Smooth muscle cell (in vitro differentiated cells): ENCODE measurements around the gene OPN4. TPM values are rescaled to one million over a fixed set of nuclear protein-coding genes. Genes with fewer than 3 reads are reported as not detected.

ENCODE experiments used
- DNase-seq: peaks from one replicate; lab custom pipeline; 2025; ENCODE audit not compliant: unreplicated experiment; lab: John Stamatoyannopoulos, UW
- H2AFZ ChIP-seq: fragments of 200-600 bp; sonication (generic); 2 replicates; pipeline ENCODE4 v1.6.0; 2016; ENCODE audit warnings: antibody characterized with exemption, low read depth, mild to moderate bottlenecking
- H3F3A ChIP-seq: fragments of 200-600 bp; sonication (generic); 2 replicates; pipeline ENCODE4 v1.6.0; 2017; ENCODE audit warnings: antibody characterized with exemption, low read depth
- H3K27ac ChIP-seq: fragments of 200-600 bp; sonication (generic); 2 replicates; pipeline ENCODE4 v1.5.1; 2016; ENCODE audit warnings: low read depth, mild to moderate bottlenecking
- H3K27me3 ChIP-seq: fragments of 200-600 bp; sonication (generic); 2 replicates; pipeline ENCODE4 v1.6.1; 2016; ENCODE audit warnings: low read depth, mild to moderate bottlenecking
- H3K36me3 ChIP-seq: fragments of 200-600 bp; sonication (generic); 2 replicates; pipeline ENCODE4 v1.5.1; 2016; ENCODE audit warnings: low read depth
- H3K4me1 ChIP-seq: fragments of 200-600 bp; sonication (generic); 2 replicates; pipeline ENCODE4 v1.5.1; 2016; ENCODE audit warnings: low read depth
- H3K4me2 ChIP-seq: fragments of 200-600 bp; sonication (generic); 2 replicates; pipeline ENCODE4 v1.6.0; 2016; ENCODE audit warnings: mild to moderate bottlenecking
- H3K4me3 ChIP-seq: fragments of 200-600 bp; sonication (generic); 2 replicates; pipeline ENCODE4 v1.5.1; 2016; ENCODE audit warnings: mild to moderate bottlenecking
- H3K79me2 ChIP-seq: fragments of 200-600 bp; sonication (generic); 2 replicates; pipeline ENCODE4 v1.6.0; 2016; ENCODE audit warnings: low read depth, mild to moderate bottlenecking
- H3K9ac ChIP-seq: fragments of 200-600 bp; sonication (generic); 2 replicates; pipeline ENCODE4 v1.6.0; 2016; ENCODE audit warnings: low read depth
- H3K9me3 ChIP-seq: fragments of 200-600 bp; sonication (generic); replicated peaks from 2 replicates; pipeline ENCODE4 v1.5.1; 2016; ENCODE audit warnings: low read depth
- H4K20me1 ChIP-seq: fragments of 200-600 bp; sonication (generic); 2 replicates; pipeline ENCODE4 v1.6.0; 2016; ENCODE audit warnings: low read depth
- WGBS: methylation state at CpG from one replicate; pipeline ENCODE4 v1.1.7; 2016; ENCODE audit warnings: low lambda C conversion rate; 5-methylcytosine and 5-hydroxymethylcytosine counted together
- polyA plus RNA-seq: library from polyadenylated mRNA; unstranded; fragments of >200 nt; fragmentation: Nextera tagmentation; extraction: Ambion mirVana; gene quantifications from 2 replicates; pipeline ENCODE4 v1.2.1, GENCODE V29; 2016
- total RNA-seq: library from RNA; depleted of rRNA; stranded (reverse); fragments of >200 nt; gene quantifications from 2 replicates; pipeline ENCODE4 v1.2.3, GENCODE V29; 2014
- TF ChIP-seq, protein P1 (sequence below): fragments of 200-600 bp; sonication (generic); IDR thresholded peaks from 2 replicates; pipeline ENCODE4 v1.5.1; 2017; ENCODE audit warnings: borderline replicate concordance, mild to moderate bottlenecking, antibody characterized with exemption; ENCODE audit not compliant: insufficient read depth, poor library complexity, severe bottlenecking

Gene OPN4
- total and polyA plus RNA-seq, 2 experiments from 2014 or later = not detected

GRCh38 chr10:86649471-86650150, 4.7 kb upstream of the OPN4 start:
- H3K4me1 ChIP-seq = peaks cover 5% of the 10 kb centered on the region
- 90% methylated on average over 17 of the region's 17 CpGs for WGBS
- no peak for DNase-seq
- H3K4me2 ChIP-seq = no peak overlapping the region
- no peak overlapping the region for H2AFZ ChIP-seq
- no peaks in the 10 kb centered on the region for H3K9me3 ChIP-seq
- H3K79me2 ChIP-seq = no peaks in the 10 kb centered on the region
- H4K20me1 ChIP-seq = no peaks in the 10 kb centered on the region
- H3K36me3 ChIP-seq = no peaks in the 10 kb centered on the region
- no peak overlapping the region for H3K4me3 ChIP-seq
- TF ChIP-seq, protein P1, sequence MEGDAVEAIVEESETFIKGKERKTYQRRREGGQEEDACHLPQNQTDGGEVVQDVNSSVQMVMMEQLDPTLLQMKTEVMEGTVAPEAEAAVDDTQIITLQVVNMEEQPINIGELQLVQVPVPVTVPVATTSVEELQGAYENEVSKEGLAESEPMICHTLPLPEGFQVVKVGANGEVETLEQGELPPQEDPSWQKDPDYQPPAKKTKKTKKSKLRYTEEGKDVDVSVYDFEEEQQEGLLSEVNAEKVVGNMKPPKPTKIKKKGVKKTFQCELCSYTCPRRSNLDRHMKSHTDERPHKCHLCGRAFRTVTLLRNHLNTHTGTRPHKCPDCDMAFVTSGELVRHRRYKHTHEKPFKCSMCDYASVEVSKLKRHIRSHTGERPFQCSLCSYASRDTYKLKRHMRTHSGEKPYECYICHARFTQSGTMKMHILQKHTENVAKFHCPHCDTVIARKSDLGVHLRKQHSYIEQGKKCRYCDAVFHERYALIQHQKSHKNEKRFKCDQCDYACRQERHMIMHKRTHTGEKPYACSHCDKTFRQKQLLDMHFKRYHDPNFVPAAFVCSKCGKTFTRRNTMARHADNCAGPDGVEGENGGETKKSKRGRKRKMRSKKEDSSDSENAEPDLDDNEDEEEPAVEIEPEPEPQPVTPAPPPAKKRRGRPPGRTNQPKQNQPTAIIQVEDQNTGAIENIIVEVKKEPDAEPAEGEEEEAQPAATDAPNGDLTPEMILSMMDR = no peak
- H3F3A ChIP-seq = no peaks in the 10 kb centered on the region
- H3K27me3 ChIP-seq = no peaks in the 10 kb centered on the region
- H3K27ac ChIP-seq = no peak overlapping the region
- no peak overlapping the region for H3K9ac ChIP-seq

DNA sequence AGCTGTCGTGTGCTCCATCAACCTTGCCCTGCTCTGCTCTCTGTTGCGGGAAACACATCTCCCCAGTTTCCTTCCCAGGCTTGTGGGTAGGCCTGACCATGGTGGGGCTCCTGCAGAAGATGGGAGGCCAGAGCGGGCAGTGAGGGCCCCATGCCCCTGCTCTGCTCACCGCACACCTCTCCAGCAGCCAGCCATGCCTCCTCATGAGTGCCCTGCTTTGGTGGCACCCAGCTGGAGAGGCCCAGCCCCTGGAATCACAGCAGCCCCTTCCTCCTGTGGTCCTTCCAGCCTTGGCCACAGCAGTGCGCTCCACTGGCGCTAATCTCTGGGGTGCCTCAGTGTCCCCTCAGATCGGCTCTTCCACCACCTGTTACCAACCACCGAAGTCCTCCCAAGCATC, 4.2 kb upstream of the OPN4 start:
- DNase-seq = no peak
- Histone ChIP-seq H3K4me2 (no peak overlapping the region), H3K4me3 (no peak overlapping the region), H3K27ac (no peak overlapping the region), H3K79me2 (no peaks in the 10 kb centered on the region), H3K9me3 (no peaks in the 10 kb centered on the region), H2AFZ (no peak overlapping the region), H3K9ac (no peak overlapping the region), H3K4me1 (peaks cover 5% of the 10 kb centered on the region), H3F3A (no peaks in the 10 kb centered on the region), H4K20me1 (no peaks in the 10 kb centered on the region), H3K27me3 (no peaks in the 10 kb centered on the region), H3K36me3 (no peaks in the 10 kb centered on the region)
- TF ChIP-seq, protein P1 = no peak
- WGBS = 95% methylated on average over 8 of the region's 8 CpGs

DNA sequence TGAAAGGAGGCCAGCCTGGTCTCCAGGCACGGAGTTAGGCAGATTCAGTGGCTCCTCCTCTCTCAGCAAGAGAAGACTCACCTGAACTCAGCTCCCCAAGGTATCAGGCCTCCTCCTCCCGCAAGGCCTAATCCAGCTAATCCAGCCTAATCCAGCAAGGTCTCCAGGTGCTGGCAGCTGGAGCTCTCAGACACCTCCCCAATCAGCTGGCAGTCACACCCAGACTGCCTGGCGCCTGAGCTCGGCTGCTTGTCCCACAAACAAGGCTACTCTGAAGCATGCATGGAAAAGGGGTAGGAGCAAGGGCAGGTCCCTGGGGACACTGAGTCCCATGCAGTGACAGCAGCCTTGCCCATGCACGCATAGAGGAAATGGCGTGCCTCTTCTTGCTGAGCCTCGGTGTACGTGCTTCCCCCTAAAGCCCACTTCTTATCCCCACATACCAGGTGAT, 3.3 kb upstream of the OPN4 start:
- no peak overlapping the region for H3K4me2 ChIP-seq
- 94% methylated on average over 7 of the region's 8 CpGs for WGBS

More for the DNA sequence above, 3.3 kb upstream of the OPN4 start:
- H3K4me1 ChIP-seq = peaks cover 5% of the 10 kb centered on the region
- no peak overlapping the region for H3K9ac ChIP-seq
- TF ChIP-seq, protein P1 = no peak
- no peaks in the 10 kb centered on the region for H3K27me3 ChIP-seq
- H3F3A ChIP-seq = no peaks in the 10 kb centered on the region
- H3K36me3 ChIP-seq = no peaks in the 10 kb centered on the region
- no peaks in the 10 kb centered on the region for H3K79me2 ChIP-seq
- no peak for DNase-seq
- no peak overlapping the region for H2AFZ ChIP-seq
- no peaks in the 10 kb centered on the region for H3K9me3 ChIP-seq
- H3K4me3 ChIP-seq = no peak overlapping the region
- H4K20me1 ChIP-seq = no peaks in the 10 kb centered on the region
- no peak overlapping the region for H3K27ac ChIP-seq
